ENCODE data around the gene LDLRAP1.

Gene LDLRAP1

DNA sequence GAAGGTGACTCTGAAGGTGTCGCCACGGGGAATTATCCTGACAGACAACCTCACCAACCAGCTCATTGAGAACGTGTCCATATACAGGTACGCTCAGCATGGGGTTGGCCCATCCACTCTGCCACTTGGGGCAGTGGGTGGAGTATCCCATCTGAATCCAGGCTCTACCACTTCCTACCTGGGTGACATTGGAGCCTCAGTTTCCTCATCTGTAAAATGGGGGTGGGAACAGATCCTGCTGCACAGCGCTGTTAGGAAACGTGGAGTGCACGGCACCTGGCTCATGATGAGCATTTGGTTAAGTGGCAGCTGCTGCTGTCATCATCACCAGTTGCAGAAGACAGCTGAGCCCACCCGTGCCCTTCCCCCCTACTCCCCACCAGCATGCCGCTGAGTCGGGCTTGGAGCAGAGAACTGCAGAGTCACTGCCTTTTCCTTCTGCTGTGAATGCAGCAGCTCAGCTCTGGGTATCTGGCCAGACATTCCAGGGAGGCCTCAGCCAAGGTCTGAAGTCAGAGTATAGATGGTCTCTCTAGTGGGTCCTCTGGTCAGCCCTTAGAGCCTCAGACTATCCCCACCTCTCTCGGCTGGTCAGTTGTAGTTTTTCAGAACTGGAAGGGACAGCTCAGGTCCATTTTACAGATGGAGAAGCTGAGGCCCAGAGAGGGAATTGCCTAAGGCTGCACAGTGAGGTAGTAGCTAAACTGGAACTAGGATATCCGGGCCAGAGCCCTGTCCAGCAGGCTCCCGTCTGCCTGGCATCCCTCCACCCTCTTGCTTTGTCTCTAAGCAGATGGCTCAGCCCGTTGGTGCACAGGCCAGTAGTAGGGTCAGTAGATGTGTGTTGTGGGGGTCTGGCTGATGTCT is 11.7 kb downstream of the LDLRAP1 start:
- no peaks in the 10 kb centered on the region for H3K79me2 ChIP-seq (ENCODE audit: low read length)
- H3K4me2 ChIP-seq (ENCODE audit: low read length), result no peak overlapping the region
- H3K9me3 ChIP-seq (ENCODE audit: insufficient read depth, low read length), result no peaks in the 10 kb centered on the region
- H3K27me3 ChIP-seq (ENCODE audit: low read depth, low read length), result no peaks in the 10 kb centered on the region
- H2AFZ ChIP-seq (ENCODE audit: low read depth, low read length), result no peak overlapping the region
- no peaks in the 10 kb centered on the region for H4K20me1 ChIP-seq (ENCODE audit: insufficient read depth, low read length)
- H3K4me1 ChIP-seq (ENCODE audit: low read length), result peaks cover 6% of the 10 kb centered on the region
- no peaks in the 10 kb centered on the region for H3K36me3 ChIP-seq (replicated peaks; ENCODE audit: low read depth, low read length)
- H3K4me3 ChIP-seq (ENCODE audit: low read length), result no peak overlapping the region
- H3K27ac ChIP-seq (ENCODE audit: low read length), result no peak overlapping the region
- TF ChIP-seq CTCF (IDR thresholded peaks at IDR 0.05; ENCODE audit: low read depth, low read length), result no peak
- TF ChIP-seq EZH2phosphoT487 (IDR thresholded peaks at IDR 0.05; ENCODE audit: low read depth), result no peak
- H3K9ac ChIP-seq (ENCODE audit: low read length), result no peak overlapping the region

DNA sequence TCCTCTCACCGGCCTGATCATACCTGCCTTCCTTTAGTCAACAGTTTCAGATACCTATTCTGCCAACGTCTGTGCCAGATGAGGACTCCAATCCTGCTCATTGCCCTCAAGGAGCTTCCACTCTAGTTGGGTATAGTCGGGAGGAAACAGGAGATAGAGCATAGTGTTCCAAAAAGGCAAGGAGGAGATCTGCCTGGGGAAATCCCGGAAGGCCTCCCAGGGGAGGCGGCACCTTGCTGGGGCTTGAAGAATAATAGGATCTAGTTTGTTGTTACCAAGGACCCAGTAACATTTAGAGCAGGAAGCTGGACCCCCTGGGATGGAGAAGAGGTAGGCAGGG is 12.3 kb downstream of the LDLRAP1 start:
- Histone ChIP-seq H3K4me2 (ENCODE audit: low read length) (no peak overlapping the region), H3K4me1 (ENCODE audit: low read length) (peaks cover 5% of the 10 kb centered on the region; the same call in 1 of the 2 replicates)

GRCh38 chr1:25556132-25556670 is 12.8 kb downstream of the LDLRAP1 start:
- Histone ChIP-seq H3K27me3 (ENCODE audit: low read depth, low read length) (no peaks in the 10 kb centered on the region), H3K36me3 (replicated peaks; ENCODE audit: low read depth, low read length) (no peaks in the 10 kb centered on the region), H3K79me2 (ENCODE audit: low read length) (no peaks in the 10 kb centered on the region), H2AFZ (ENCODE audit: low read depth, low read length) (no peak overlapping the region), H3K4me1 (ENCODE audit: low read length) (peaks cover 5% of the 10 kb centered on the region; the same call in 1 of the 2 replicates), H3K9ac (ENCODE audit: low read length) (no peak overlapping the region), H3K9me3 (ENCODE audit: insufficient read depth, low read length) (no peaks in the 10 kb centered on the region), H3K4me2 (ENCODE audit: low read length) (no peak overlapping the region), H3K4me3 (ENCODE audit: low read length) (no peak overlapping the region), H3K27ac (ENCODE audit: low read length) (no peak overlapping the region), H4K20me1 (ENCODE audit: insufficient read depth, low read length) (no peaks in the 10 kb centered on the region)
- no peak for TF ChIP-seq CTCF (IDR thresholded peaks at IDR 0.05; ENCODE audit: low read depth, low read length)
- TF ChIP-seq EZH2phosphoT487 (IDR thresholded peaks at IDR 0.05; ENCODE audit: low read depth), result no peak

More for the DNA sequence above, 12.3 kb downstream of the LDLRAP1 start:
- TF ChIP-seq EZH2phosphoT487 (IDR thresholded peaks at IDR 0.05; ENCODE audit: low read depth) (no peak), CTCF (IDR thresholded peaks at IDR 0.05; ENCODE audit: low read depth, low read length) (no peak)
- Histone ChIP-seq H2AFZ (ENCODE audit: low read depth, low read length) (no peak overlapping the region), H4K20me1 (ENCODE audit: insufficient read depth, low read length) (no peaks in the 10 kb centered on the region), H3K9ac (ENCODE audit: low read length) (no peak overlapping the region), H3K9me3 (ENCODE audit: insufficient read depth, low read length) (no peaks in the 10 kb centered on the region), H3K4me3 (ENCODE audit: low read length) (no peak overlapping the region), H3K27me3 (ENCODE audit: low read depth, low read length) (no peaks in the 10 kb centered on the region), H3K36me3 (replicated peaks; ENCODE audit: low read depth, low read length) (no peaks in the 10 kb centered on the region), H3K79me2 (ENCODE audit: low read length) (no peaks in the 10 kb centered on the region), H3K27ac (ENCODE audit: low read length) (no peak overlapping the region)

GRCh38 chr1:25556791-25557476 is 13.5 kb downstream of the LDLRAP1 start:
- no peaks in the 10 kb centered on the region for H3K79me2 ChIP-seq (ENCODE audit: low read length)
- no peaks in the 10 kb centered on the region for H3K36me3 ChIP-seq (replicated peaks; ENCODE audit: low read depth, low read length)
- no peaks in the 10 kb centered on the region for H3K9me3 ChIP-seq (ENCODE audit: insufficient read depth, low read length)
- H4K20me1 ChIP-seq (ENCODE audit: insufficient read depth, low read length), result no peaks in the 10 kb centered on the region
- H3K4me2 ChIP-seq (ENCODE audit: low read length), result no peak overlapping the region
- peaks cover 5% of the 10 kb centered on the region for H3K4me1 ChIP-seq (ENCODE audit: low read length)
- H3K27ac ChIP-seq (ENCODE audit: low read length), result no peak overlapping the region
- H3K27me3 ChIP-seq (ENCODE audit: low read depth, low read length), result no peaks in the 10 kb centered on the region
- no peak overlapping the region for H3K9ac ChIP-seq (ENCODE audit: low read length)
- H2AFZ ChIP-seq (ENCODE audit: low read depth, low read length), result no peak overlapping the region
- H3K4me3 ChIP-seq (ENCODE audit: low read length), result no peak overlapping the region
- TF ChIP-seq EZH2phosphoT487 (IDR thresholded peaks at IDR 0.05; ENCODE audit: low read depth), result no peak
- no peak for TF ChIP-seq CTCF (IDR thresholded peaks at IDR 0.05; ENCODE audit: low read depth, low read length)

Measured in OCI-LY3 (cell line).